Activated T-cell treated with anti-CD3 and anti-CD28 coated beads for 1 hour (primary cell): ENCODE results near the gene TAL2.

Experiments
- DNase-seq: peaks from one replicate; pipeline ENCODE4 v3.0.0-alpha.2; 2020; ENCODE audit warnings: low read depth

TAL2 gene

GRCh38 chr9:105710638-105711037, 48.4 kb downstream of the TAL2 start:
- DNase-seq: no peak

GRCh38 chr9:105711867-105712266, 49.6 kb downstream of the TAL2 start:
- no peak for DNase-seq

GRCh38 chr9:105712297-105712696, 50.0 kb downstream of the TAL2 start:
- no peak for DNase-seq
